Stimulated activated CD4-positive, alpha-beta T cell treated with anti-CD3 and anti-CD28 coated beads, Interleukin-4, amount 100 ng/mL, for 1 hour (primary cell): ENCODE measurements around the gene RAPGEF6.

ENCODE experiments used
- DNase-seq: peaks from one replicate; pipeline ENCODE4 v3.0.0-alpha.2; 2020

RAPGEF6 gene

DNA sequence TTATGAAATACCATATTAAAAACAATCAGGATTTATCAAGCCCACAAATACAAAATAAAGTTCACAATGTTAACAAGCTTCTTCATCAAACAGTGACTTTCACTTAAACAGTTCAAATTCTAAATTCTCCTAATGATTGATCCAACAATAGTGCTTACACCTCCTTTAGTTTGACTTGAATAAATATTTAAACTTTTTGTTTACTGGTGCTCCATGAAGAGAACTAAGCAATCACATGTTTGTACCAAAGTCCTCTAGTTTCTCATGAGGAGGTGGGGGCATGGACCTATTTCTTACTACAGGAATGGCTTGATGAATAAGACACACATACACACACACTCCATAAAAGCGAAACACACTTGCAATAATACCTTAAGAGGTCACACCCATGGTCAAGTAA, 95.8 kb downstream of the RAPGEF6 start:
- DNase-seq: no peak

DNA sequence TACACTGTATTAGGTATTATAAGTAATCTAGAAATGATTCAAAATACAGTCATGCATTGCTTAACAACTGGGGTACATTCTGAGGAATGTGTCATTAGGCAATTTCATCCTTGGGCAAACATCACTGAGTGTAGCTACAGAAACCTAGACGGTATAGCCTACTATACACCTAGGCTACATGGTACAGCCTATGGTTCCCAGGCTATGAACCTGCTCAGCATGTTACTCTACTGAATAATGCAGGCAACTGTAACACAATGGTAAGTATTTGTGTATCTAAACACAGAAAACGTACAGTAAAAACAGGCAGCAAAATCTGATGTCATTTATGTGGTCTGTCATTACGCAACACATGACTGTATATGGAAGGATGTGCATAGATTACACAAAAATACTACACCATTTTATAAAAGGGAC, 96.8 kb downstream of the RAPGEF6 start:
- DNase-seq: no peak

DNA sequence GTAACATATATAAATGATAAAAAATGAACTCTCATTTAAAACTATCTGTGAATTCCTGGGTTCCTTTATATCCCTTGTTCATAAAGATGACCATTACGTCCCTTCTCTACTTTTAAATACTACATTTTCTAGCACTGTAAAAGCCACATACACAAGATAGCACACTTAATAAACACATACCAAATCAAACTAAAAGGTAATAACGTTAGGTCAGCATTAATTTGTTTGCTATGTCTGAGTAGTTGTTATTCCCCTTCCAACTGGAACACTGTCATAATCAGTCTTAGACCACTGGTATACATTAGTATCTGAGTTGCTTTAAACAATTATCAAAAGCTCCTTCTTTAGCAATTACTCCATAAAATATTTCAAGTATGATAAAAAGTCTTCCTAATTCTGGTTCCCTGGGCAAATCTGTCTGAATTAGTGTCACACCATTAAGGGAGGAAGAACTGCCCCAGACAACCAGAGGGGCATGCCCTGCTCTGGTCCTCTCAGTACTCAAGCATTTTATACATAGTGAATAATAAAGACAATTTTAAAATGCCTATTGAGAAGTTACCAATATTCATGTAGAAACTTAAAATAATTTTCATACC, 98.1 kb downstream of the RAPGEF6 start:
- DNase-seq: no peak

DNA sequence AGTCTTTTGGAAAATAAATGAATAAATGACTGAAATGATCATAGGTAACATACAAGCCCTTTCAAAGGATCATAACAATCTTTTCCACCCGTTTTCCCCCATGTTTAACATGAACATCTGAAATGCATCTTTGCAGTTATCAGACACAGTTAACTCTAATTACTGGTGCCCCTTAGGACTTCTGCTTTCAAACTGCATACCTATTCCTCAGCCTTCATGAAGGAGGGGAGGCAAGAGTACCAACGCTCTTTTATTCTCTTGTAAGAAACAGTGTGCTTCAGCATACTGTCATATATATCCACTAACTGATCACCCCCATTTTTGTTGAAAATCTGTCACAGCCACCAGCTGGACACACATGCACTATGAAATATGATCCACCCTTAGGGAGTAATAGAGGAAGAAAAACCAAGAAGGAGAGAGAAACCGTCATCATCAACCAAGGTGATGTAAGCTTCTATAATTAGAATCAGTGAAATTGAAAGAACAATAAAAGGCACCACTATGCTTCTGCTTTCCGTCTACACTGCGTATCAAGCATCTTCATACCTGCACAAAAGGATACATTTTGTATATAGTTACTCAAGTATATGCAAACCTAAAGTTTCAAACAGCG, 98.7 kb downstream of the RAPGEF6 start:
- DNase-seq: no peak

GRCh38 chr5:131534974-131535373, 100.1 kb downstream of the RAPGEF6 start:
- DNase-seq: no peak

DNA sequence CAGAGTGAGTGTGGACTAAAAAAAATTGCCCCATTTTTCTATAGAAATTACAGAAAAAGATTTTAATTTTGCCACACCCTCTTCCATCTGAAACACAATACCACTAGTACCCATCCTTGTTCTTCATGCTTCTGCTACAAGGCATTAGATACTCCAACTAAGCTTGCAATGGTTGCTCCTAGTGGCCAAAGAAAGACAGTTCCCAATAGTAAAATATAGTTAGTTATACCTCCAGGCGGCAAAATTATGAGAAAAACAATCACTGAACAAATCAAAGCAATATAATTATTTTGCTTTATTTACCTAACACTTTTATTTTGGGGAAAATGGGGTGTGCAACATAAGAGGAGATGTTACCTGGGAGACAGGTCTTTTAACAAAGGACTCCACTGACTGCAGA, 101.2 kb downstream of the RAPGEF6 start:
- DNase-seq: no peak

DNA sequence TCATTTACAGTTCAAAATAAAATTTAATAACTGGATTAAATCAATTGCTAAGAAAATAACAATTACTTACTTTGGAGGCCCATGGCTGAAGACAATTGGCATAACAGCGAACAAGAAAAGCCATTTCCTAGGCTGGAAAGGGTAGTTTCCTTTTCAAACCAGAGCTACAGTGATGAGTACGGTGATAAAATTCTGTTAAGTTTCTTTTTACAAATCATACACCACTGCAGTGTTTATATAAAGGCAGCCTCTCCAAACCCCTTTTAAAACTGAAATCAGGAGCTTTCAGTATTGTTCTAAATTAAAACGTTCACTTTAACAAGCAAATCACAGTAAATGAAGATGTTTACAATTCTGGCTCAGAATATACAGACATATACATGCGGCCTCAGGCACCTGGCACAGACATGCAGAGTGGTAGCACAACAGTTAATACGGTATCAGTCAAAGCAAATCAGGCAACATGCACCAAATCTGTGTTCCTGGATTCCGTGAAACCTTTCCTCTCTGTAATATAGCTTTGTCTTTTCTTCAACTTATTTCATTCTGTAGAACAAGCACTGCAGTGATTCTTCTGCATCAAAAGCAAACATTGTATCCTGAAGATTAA, 102.9 kb downstream of the RAPGEF6 start:
- no peak for DNase-seq

GRCh38 chr5:131530706-131531331, 104.2 kb downstream of the RAPGEF6 start:
- DNase-seq: no peak

GRCh38 chr5:131528682-131529081, 106.3 kb downstream of the RAPGEF6 start:
- DNase-seq: no peak

DNA sequence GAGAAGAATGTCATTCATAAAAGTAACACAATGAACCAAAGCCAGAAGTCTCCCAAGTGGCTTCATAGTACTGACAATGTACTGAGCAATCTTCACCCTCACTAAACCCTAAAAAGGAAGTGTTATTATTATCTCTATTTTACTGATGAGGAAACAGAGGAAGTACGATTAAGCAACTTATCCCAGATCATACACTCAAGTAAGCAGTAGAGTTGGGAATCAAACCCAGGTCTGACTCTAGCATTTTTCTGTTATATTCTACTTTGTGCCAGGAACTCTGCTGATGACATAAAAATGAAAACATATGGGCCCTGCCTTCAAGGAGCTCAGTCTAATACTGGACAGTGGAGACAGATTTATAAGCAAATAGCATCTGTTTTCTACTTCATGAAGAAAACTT, 109.2 kb downstream of the RAPGEF6 start:
- no peak for DNase-seq

DNA sequence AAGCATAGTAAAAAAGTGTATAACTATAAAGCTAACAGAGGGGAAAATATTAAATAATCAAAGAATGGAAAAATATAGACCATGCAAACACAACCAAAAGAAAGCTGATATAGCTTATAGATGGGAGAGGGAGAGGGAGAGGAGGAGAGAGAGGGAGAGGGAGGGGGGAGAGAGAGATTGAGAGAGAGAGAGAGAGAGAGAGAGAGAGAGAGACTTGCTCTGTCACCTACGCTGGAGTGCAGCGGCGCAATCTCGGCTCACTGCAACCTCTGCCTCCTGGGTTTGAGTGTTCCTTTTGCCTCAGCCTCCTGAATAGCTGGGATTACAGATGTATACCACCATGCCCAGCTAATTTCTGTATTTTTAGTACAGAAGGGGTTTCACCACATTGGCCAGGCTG, 110.6 kb downstream of the RAPGEF6 start:
- no peak for DNase-seq

GRCh38 chr5:131523500-131524185, 111.4 kb downstream of the RAPGEF6 start:
- no peak for DNase-seq

DNA sequence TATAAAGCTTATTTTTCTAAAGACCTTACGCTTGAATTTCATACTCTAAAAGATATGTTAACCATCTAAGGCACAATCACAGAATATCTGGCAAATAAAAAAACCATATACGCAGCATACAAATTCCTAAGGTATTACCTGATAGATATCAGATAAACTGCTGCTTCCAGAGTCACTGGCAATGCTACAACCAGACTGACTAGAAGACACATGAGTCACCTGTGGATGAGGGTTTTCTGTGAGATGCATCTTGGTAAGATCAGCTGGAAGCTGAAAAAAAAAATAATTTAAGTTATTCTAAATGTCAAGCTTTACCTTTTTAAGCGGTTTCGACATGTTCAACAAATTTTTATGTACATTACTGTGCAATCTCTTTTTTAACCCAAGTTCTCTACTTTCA, 113.8 kb downstream of the RAPGEF6 start:
- no peak for DNase-seq

DNA sequence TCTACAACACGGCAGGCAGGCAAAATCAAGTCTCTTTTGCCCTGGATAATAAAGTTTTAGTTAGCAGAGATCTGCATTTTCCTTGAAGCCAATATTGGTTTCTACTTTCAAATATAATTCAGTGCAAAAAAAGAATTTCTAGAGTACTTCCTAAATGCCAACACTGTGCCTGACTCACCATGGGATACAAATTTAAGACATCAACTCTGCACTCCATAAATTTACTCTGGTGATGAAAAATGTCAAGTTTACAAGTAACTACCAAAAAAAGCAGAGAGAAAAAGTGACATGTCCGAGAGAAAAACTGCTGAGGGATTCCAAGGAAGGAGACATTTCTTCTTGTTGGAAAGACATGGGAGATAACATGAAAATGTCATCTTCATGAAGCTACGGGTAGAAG, 119.7 kb downstream of the RAPGEF6 start:
- no peak for DNase-seq

DNA sequence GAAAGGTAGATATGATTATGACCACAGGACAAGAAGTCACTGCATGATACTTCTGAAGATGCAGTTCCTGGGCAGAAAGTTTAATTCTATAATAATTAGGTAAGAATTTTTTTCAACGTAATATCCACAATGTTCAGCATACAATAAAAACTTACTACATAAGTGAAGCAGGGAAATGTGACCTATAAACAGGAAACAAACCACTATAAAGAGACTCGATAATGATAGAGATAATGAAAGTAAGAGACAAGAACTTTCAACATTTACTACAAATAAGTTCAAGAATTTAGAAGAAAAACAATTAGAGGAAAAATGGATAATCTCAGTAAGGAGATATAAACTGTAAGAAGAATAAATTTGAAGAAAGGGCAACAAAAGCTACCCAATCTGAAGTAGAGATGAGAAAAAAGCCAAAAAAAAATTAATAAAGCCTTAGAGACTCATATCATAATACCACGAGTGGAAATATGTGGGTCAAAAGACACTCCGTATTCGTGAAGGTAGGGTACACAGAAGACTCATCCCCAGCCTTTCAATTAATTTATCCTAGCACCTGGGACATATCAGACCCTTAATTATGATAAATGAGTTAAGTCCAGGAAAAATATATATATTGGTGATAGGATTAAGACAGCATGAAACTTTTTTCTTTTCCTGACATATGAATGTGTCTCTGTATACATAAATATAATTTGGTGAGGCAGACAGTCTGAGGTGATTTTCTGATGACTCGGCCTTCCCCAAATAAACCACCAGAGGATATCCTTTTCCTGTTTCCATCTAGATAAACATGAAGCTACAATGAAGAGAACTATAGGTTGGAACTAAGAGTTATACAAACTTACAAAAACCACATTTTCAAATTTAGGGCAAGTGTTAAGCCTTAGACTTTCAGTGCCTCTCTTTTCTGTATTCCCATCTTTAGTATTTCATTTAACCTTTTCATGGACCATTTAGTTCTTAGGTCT, 120.4 kb downstream of the RAPGEF6 start:
- no peak for DNase-seq

DNA sequence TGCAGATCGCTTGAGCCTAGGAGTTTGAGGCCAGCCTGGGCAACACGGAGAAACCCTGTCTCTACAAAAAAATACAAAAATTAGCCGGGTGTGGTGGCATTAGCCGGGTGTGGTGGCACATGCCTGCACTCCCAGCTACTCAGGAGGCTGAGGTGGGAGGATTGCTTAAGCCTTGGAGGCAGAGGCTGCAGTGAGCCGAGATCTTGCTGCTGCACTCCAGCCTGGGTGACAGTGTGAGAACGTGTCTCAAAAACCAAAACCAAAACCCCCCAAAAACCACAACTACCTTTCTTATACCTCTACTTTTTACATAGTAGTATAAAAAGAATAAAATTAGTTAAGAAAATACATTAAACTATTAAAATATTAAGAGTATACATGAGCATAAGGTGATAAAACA, 121.2 kb downstream of the RAPGEF6 start:
- DNase-seq: no peak

- no peak for DNase-seq
Observed at GRCh38 chr5:131511934-131512333, 123.1 kb downstream of the RAPGEF6 start.

DNA sequence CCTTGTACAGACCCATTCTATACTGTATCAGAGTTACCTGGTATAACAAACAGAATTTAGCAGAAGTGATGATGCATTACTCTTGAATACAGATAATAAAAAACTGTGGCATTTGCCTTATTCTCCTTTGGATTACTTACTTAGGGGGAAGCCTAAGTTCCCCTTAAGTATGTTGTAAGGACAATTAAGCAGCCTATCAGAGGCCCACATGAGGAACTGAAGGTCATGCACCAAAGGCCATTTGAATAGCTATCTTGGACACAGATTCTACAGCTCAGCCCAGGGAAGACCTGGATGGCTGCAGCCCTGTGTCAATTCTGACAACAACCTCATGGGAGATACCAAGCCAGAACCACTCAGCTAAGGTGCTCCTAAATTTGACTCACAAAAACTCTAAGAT, 125.2 kb downstream of the RAPGEF6 start:
- no peak for DNase-seq

GRCh38 chr5:131505237-131505908, 129.7 kb downstream of the RAPGEF6 start:
- no peak for DNase-seq

- no peak for DNase-seq
Observed at GRCh38 chr5:131496400-131496713, 138.7 kb downstream of the RAPGEF6 start.

GRCh38 chr5:131495536-131496399, 139.3 kb downstream of the RAPGEF6 start:
- no peak for DNase-seq
